Measurements from ENCODE around the gene TMPRSS4.

DNA sequence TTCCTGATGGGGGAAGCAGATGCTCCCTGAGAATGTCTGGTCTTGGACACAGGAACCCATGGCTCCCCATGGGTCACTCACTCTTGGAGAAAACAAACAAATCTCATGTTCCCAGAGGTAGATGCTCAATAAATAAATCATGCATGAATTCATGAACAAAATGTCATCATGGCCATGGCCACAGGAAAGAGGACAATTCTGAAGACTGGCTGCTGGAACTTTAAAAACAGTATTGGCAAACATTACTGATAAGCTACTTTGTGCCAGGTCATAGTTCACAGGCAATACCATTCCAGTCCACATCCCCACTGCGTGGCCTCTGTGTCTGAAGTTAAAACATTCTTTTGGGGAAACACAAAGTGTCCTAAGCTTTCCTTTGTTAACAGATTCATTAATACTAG lies 19.1 kb downstream of the TMPRSS4 start:
- TF ChIP-seq BHLHE40 (IDR thresholded peaks at IDR 0.05; ENCODE audit: low read depth, low read length) = no peak
- TF ChIP-seq, protein P1, sequence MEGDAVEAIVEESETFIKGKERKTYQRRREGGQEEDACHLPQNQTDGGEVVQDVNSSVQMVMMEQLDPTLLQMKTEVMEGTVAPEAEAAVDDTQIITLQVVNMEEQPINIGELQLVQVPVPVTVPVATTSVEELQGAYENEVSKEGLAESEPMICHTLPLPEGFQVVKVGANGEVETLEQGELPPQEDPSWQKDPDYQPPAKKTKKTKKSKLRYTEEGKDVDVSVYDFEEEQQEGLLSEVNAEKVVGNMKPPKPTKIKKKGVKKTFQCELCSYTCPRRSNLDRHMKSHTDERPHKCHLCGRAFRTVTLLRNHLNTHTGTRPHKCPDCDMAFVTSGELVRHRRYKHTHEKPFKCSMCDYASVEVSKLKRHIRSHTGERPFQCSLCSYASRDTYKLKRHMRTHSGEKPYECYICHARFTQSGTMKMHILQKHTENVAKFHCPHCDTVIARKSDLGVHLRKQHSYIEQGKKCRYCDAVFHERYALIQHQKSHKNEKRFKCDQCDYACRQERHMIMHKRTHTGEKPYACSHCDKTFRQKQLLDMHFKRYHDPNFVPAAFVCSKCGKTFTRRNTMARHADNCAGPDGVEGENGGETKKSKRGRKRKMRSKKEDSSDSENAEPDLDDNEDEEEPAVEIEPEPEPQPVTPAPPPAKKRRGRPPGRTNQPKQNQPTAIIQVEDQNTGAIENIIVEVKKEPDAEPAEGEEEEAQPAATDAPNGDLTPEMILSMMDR (conservative IDR thresholded peaks at IDR 0.05; ENCODE audit: low read depth, low read length) = no peak
- no peak for TF ChIP-seq POLR2A (IDR thresholded peaks at IDR 0.05; ENCODE audit: low read depth, low read length)
- no peak for TF ChIP-seq SMC3 (IDR thresholded peaks at IDR 0.05; ENCODE audit: low read depth, low read length)

Data from IMR-90 (cell line).